Right cardiac atrium (tissue), 5 donors: ENCODE results near the gene RGPD8. TPM values are rescaled to one million over a fixed set of nuclear protein-coding genes. Genes with fewer than 3 reads are reported as not detected.
"Not testable (repeated sequence)": the region's sequence is repeated elsewhere in the genome, so short reads cannot be mapped to it uniquely, and the experiment has no call there.

Experiments used
- ATAC-seq, 2 donors: fragments of 200-7000 bp; cut with Tn5 transposase; one replicate each; pipeline versions ENCODE4 v1.8.0 to v1.9.1; 2020; ENCODE audit warnings: moderate library complexity in 2 of 2, mild to moderate bottlenecking in 1 of 2
- DNase-seq, 3 donors: peaks; one replicate each; pipeline ENCODE4 v3.0.0-alpha.2; 2020
- H3K27ac ChIP-seq: one replicate; pipeline ENCODE4 v1.5.1; 2013; ENCODE audit warnings: mild to moderate bottlenecking, low read length, control low read depth, moderate library complexity
- H3K27me3 ChIP-seq: one replicate; pipeline ENCODE4 v1.6.1; 2013; ENCODE audit not compliant: control insufficient read depth, insufficient read depth
- H3K4me1 ChIP-seq: one replicate; pipeline ENCODE4 v1.6.1; 2013; ENCODE audit warnings: low read length; ENCODE audit not compliant: control insufficient read depth, insufficient read depth
- H3K4me3 ChIP-seq: one replicate; pipeline ENCODE4 v1.5.1; 2013; ENCODE audit warnings: low read length, control low read depth
- H3K9me3 ChIP-seq: one replicate; pipeline ENCODE4 v1.6.1; 2013; ENCODE audit warnings: low read length; ENCODE audit not compliant: control insufficient read depth
- WGBS: extraction: QIAGEN DNeasy Blood & Tissue Kit; methylation state at CpG from one replicate; pipeline ENCODE4 v1.1.7; 2013; 5-methylcytosine and 5-hydroxymethylcytosine counted together
- intact Hi-C, 4 donors: fragments of 100-400 bp; cut with DNase I; formaldehyde crosslinking; loops; one replicate each; pipeline versions ENCODE4 v1.11.0 to v1.14.0; 2022 to 2023
- polyA plus RNA-seq: library from polyadenylated mRNA; stranded (reverse); fragments of 200-250 nt; gene quantifications from one replicate; pipeline ENCODE4 v1.2.3, GENCODE V29; 2013
- total RNA-seq, 4 donors: library from RNA; stranded (reverse); fragmentation: NEBNext Ultra II Directional; extraction: Animal tissue kit (Norgen Biotek cat#: 25700); gene quantifications; one replicate each; pipeline ENCODE4 v1.2.1, GENCODE V29; 2021
- donor health status: healthy with polysubstance abuse.
- donor health status: DM: no; HTN: yes; CAD: no.
- donor health status: DM: no; HTN: no; CAD: no.
- donor health status: DM: no; HTN: yes; CAD: no; lungs with severe emphysema.
- donor health status: DM: yes; HTN: yes; CAD: no.

Gene RGPD8
- total and polyA plus RNA-seq, 5 donors: 2.2 to 19.0 (median 9.7) TPM

DNA sequence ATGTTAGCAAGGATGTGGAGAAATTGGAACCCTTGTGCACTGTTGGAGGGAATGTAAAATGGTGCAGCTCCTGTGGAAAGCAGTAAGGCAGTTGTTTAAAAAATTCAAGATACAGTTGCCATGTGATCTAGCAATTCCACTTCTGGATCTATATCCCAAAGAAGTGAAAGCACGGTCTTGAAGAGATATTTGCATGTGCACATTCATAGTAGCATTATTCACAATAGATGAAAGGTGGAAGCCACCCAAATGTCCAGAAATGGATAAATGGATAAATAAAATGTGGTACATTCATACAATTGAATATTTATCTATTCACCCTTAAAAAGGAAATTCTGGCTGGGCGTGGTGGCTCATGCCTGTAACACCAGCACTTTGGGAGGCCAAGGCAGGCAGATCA, 79.1 kb downstream of the RGPD8 start:
- H3K4me1 ChIP-seq, DNase-seq, H3K4me3 ChIP-seq, H3K27ac ChIP-seq, H3K27me3 ChIP-seq, intact Hi-C loops, ATAC-seq, H3K9me3 ChIP-seq: not testable (repeated sequence)
- 89% methylated on average over 2 of the region's 2 CpGs for WGBS

DNA sequence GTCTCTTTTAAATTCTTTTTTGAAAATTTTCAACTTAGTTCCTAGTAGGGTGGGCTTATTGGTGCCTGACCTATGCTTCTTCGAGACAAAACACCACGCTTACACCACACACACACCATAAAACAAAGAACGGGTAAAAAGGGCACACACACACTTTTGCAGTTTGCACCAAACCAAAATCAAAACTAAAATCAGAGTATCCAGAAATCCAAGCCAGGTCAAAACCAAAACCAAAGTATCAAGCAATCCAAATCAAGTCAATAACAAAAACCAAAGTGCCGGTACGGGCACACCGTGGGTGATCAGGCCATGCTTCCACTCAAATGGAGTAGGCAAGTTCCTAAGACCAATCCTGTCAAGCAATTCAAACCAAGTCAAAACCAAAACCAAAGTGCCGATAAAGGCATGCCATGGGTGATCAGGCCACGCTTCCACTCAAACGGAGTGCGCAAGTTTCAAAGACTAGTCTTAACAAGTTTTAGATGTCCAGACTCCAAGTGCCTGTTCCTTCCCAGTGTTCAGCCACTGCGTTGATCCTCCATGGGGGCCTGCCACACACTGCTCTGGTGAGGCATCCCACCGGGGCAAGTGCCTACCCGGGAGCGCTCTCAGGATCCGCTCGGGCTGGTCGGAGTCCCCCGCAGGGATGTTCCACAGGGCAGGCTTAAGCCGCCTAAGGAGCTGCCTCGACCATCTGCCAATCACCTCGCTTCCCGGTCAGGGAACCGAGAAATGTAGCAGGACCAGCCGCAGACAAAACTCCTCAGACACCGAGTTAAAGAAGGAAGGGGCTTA, 80.4 kb downstream of the RGPD8 start:
- H3K4me3 ChIP-seq, ATAC-seq, H3K27me3 ChIP-seq, H3K27ac ChIP-seq, H3K9me3 ChIP-seq, intact Hi-C loops, DNase-seq, H3K4me1 ChIP-seq: not testable (repeated sequence)
- 92% methylated on average over 15 of the region's 25 CpGs for WGBS

DNA sequence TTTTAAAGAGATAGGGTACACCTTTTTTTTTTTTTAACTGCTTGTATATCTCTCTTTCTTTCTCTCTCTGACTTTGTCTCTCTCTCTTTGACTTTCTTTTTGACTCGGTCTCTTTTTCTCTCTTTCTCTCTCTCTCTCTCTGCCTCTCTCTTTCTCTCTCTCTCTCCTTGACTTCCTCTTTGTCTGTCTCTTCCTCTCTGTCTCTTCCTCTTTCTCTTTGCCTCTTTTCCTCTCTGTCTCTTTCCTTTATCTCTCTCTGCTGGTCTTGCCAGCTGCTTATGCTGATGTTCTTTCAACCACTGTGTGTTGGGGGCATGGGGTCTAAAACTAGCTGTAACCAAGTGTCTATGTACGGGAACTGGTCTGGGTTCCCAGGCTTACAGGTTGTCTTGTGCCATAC, 81.2 kb downstream of the RGPD8 start:
- H3K4me1 ChIP-seq, H3K27ac ChIP-seq, DNase-seq, H3K9me3 ChIP-seq, H3K4me3 ChIP-seq, intact Hi-C loops, H3K27me3 ChIP-seq, ATAC-seq: not testable (repeated sequence)
- 81% methylated on average over 2 of the region's 2 CpGs for WGBS

DNA sequence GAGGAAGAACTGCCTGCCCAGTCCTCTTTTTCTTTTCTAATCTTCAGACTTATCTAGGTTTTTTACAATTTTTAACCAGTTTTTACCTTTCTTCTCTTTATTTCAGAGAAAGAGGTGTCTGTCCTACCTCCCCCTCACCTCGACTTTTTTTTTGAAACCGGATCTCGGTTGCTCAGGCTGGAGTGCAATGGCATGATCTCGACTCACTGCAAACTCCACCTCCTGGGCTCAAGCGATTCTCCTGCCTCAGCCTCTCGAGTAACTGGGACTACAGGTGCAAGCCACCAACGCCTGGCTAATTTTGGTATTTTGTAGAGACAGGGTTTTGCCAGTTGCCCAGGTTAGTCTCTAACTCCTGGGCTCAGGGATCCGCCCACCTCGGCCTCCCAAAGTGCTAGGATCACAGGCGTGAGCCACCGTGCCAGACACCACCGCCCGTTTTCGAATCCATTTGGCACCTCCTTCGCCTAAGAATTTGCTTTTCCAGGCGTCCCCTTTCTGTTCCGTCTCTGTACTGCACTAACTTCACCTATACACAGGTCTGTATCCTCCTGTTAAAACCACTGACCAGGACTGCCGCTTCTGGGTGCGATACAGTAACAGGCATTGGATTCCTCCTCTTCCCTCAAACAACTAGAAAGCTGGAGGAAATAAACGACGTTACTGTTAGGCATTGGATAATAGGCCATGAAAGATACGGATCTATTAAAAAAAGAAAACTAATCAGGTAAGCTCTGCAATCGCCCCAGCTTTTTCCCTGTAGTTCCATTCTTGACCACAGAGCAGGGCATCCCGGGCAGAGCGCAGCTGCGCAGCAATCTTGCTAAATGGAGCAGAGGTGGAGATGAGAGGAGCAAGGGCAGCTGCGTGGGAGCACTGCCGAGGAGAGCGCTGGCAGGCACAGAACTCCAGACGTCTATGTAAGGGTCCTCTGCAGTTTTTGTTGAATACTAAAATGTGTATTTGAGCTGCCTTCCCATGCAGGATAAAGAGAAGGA, 88.1 kb downstream of the RGPD8 start:
- no peaks in the 10 kb centered on the region for H3K27me3 ChIP-seq
- H3K9me3 ChIP-seq: no peaks in the 10 kb centered on the region
- no peak for DNase-seq
- 91% methylated on average over 30 of the region's 30 CpGs for WGBS
- no peak overlapping the region for H3K4me3 ChIP-seq
- no peak overlapping the region for H3K27ac ChIP-seq
- no peak for ATAC-seq
- intact Hi-C loops: no loop called here
- no peaks in the 10 kb centered on the region for H3K4me1 ChIP-seq

DNA sequence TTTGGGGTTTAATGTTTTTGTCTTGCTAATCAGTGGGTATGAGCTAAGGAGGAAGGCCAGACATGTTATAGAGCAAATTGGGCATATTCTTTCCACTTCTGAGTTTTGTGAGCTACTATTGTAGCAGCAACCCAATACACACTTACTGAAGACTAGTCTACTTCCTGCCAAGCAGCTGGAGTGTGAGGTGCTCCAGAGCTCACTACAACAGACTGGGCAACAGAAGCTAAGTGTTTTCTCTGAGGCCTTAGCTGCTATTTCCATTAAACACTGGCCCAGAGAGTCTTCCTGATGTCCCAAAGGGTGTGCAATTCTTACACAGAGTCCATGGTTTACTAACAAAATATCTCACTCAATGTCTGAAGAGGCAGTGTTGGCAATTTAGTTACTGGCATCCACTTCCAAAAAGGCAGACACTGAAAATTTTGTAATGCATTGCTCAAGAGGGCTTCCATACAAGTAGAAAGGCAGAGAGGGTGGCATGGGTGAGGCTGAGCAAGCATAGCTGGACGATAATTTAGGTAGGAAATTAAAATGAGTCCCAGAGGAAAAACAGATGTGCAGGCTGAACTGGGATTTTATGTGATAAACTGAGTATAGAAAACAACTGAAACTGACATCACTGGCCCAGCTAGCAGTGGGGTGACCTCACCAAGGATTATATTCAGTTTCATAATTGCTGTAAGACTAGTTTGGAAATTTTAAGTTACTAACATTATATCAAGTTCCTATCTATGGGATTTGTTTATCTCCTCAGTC, 89.4 kb downstream of the RGPD8 start:
- Histone ChIP-seq H3K4me3 (no peak overlapping the region), H3K27me3 (no peaks in the 10 kb centered on the region), H3K9me3 (no peaks in the 10 kb centered on the region), H3K27ac (no peak overlapping the region), H3K4me1 (no peaks in the 10 kb centered on the region)
- DNase-seq (no peak), ATAC-seq (peak in 1 of 2 donors; percentile 47)
- intact Hi-C loops: no loop called here
- WGBS: 52% methylated on average over 1 of the region's 1 CpG

DNA sequence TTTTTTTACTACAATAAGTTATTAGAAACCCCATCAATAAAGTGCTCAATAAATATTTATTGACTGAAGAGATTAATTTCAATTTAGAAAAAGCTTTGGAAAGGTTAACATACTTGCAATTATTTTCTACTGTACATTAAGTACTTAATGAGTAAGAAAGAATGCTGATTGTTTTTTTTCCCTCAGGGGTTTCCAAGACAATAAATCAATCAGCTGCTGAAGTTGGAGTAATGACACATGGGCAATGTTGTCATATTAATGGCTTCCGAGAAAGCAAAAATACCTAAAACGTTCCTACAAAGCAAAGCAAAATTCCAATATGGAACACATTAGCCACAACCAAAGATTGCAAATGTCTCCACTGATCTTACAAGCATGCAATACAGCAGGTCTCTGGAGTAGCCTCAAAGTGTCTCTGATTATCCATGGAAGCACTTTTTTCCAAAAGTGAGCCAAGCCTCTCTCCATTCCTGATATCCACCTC, 91.3 kb downstream of the RGPD8 start:
- Histone ChIP-seq H3K27ac (no peak overlapping the region), H3K9me3 (no peaks in the 10 kb centered on the region), H3K4me1 (no peaks in the 10 kb centered on the region), H3K27me3 (no peaks in the 10 kb centered on the region), H3K4me3 (no peak overlapping the region)
- DNase-seq (no peak), ATAC-seq (no peak)
- 88% methylated on average over 2 of the region's 2 CpGs for WGBS
- intact Hi-C loops: no loop called here

DNA sequence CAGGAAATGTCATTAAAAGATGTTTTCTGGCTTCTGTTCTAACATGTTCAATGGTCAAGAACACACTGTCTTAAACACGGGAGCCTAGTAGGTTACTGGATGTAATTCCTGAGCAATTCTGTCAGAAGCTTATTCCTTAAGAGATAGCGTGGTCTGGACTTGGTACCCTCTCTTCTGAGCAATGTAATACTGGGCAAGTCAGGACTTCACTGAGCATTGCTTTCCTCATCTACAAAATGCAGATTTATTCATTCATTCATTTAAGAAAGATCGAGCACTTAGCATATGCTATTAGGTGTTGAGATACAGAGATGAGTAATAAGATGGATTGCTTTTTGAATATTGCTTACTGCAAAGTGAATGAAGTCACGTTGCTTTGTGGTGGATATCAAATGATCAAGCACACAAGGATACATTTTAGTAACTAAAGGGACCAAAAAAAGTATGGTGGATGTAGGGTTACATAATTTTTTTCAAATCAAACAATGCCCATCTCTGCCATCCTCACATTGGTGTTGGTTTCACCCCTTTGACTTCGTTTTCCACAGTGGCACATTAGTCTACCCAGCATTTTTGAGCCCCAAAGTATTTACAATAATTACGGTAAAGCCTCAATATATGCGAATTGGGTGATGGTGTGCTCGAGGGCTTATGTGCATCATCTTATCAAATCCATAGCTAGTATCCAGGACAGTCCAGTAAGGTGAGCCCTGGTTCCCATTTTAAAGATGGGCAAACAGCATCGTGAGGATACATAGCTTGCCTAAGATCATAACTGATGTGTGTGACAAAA, 92.8 kb downstream of the RGPD8 start:
- Histone ChIP-seq H3K27me3 (no peaks in the 10 kb centered on the region), H3K27ac (no peak overlapping the region), H3K4me1 (no peaks in the 10 kb centered on the region), H3K4me3 (no peak overlapping the region), H3K9me3 (no peaks in the 10 kb centered on the region)
- DNase-seq (no peak), ATAC-seq (no peak)
- intact Hi-C loops: no loop called here
- 86% methylated on average over 9 of the region's 9 CpGs for whole genome bisulfite sequencing

DNA sequence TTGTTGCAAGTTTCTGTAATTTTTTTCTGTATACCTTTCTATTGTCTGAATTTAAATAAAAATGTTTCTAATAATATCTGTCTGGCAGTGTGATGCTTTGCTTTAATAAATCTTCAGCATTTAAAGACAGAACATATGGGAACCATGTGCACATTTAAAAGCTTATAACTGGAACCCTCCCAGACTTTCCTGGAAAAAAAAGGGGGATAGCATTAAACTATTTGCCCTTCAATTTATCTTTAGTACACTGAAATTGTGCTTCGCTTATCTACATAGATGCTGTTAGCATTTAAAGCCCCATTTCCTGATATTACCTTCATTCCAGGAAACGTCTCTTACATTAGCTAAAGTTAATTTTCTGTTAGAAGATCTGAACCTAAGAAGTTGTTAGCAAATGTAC, 93.5 kb downstream of the RGPD8 start:
- H3K4me3 ChIP-seq: no peak overlapping the region
- H3K4me1 ChIP-seq: no peaks in the 10 kb centered on the region
- no peaks in the 10 kb centered on the region for H3K9me3 ChIP-seq
- intact Hi-C loops: no loop called here
- no peaks in the 10 kb centered on the region for H3K27me3 ChIP-seq
- ATAC-seq (no peak), DNase-seq (no peak)
- 60% methylated on average over 2 of the region's 2 CpGs for WGBS
- no peak overlapping the region for H3K27ac ChIP-seq

DNA sequence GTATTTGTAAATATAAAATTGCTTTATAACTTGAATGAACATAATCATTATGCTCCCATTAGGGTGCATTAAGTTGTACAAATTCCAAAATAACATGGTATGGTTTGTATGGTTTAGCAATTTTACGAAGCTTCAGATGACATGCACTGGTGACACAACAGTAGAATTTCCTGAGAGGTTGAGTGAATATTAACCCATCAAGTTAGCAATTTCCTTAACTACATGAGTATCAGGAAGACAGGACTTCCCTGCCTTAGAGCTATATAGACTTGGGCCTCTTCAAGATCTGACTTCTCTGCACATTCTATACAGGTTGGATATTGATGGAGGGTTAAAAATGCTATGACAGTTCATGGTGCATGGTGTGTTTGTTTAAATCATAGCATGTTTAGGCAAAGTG, 97.8 kb downstream of the RGPD8 start:
- 88% methylated on average over 1 of the region's 1 CpG for WGBS
- Histone ChIP-seq H3K4me1 (no peaks in the 10 kb centered on the region), H3K9me3 (no peaks in the 10 kb centered on the region), H3K27ac (no peak overlapping the region), H3K4me3 (no peak overlapping the region), H3K27me3 (no peaks in the 10 kb centered on the region)
- no peak for DNase-seq
- ATAC-seq: no peak
- intact Hi-C loops: no loop called here

DNA sequence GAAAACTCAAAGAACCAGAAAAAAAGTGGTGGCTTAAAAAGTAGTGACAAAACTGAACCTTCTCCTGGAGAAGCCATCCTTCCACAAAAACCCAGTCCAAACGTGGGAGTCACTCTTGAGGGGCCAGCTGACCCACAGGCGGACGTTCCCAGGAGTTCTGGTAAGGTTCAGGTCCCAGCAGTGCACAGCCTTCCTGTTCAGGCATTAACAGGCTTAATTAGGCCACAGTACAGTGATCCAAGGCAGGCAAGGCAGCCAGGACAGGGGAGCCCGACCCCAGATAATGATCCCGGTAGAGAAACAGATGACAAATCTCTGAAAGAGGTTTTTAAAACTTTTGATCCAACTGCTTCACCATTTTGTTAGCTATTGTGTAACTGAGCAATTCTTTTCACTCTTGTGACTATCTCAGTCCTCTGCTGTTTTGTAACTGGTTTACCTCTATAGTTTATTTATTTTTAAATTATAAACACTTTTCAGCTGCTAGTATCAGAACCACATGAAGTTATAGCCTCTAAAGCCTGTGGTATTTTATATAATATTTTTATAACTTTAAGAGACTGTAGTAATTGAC, 101.2 kb downstream of the RGPD8 start:
- no peaks in the 10 kb centered on the region for H3K4me1 ChIP-seq
- H3K4me3 ChIP-seq: no peak overlapping the region
- DNase-seq (no peak), ATAC-seq (no peak)
- 69% methylated on average over 5 of the region's 5 CpGs for WGBS
- no peak overlapping the region for H3K27ac ChIP-seq
- no peaks in the 10 kb centered on the region for H3K27me3 ChIP-seq
- intact Hi-C loops: no loop called here
- H3K9me3 ChIP-seq: no peaks in the 10 kb centered on the region
